ENCODE measurements around the gene CCSAP. TPM values are rescaled to one million over a fixed set of nuclear protein-coding genes. Genes with fewer than 3 reads are reported as not detected.

Gene CCSAP
- total and polyA plus RNA-seq, 7 experiments from 2014 or later = 1.1 to 13.9 (median 12.6) TPM

Other genes with a start within 250 kb of the CCSAP start
- gene RAB4A, start 71.9 kb downstream of the CCSAP start, total RNA-seq = 10 to 100 TPM; 24.0 to 47.9 (median 36.9) TPM
- 10 to 100 TPM in 1 of 2 donors, 1 to 10 TPM in 1; 9.6 to 11.0 TPM for gene RAB4A, start 71.9 kb downstream of the CCSAP start, polyA plus RNA-seq
- gene ACTA1, start 91.0 kb upstream of the CCSAP start, total RNA-seq = not detected
- gene ACTA1, start 91.0 kb upstream of the CCSAP start, polyA plus RNA-seq = not detected
- gene NUP133, start 165.3 kb upstream of the CCSAP start, total RNA-seq = 10 to 100 TPM; 24.3 to 45.8 (median 40.4) TPM
- gene NUP133, start 165.3 kb upstream of the CCSAP start, polyA plus RNA-seq = 10 to 100 TPM; 19.4 to 19.7 TPM
- 10 to 100 TPM; 14.1 to 31.9 (median 18.4) TPM for gene ABCB10, start 215.7 kb upstream of the CCSAP start, total RNA-seq
- gene ABCB10, start 215.7 kb upstream of the CCSAP start, polyA plus RNA-seq = 1 to 10 TPM; 6.4 to 6.8 TPM

All from naive thymus-derived CD4-positive, alpha-beta T cell (primary cell).